GM12865 (cell line): ENCODE results near the gene HAAO.

Source experiments
- DNase-seq: peaks from one replicate; pipeline ENCODE4 v3.0.0; 2010; ENCODE audit warnings: low read depth
- H3K4me3 ChIP-seq: 2 replicates; pipeline ENCODE4 v1.5.1; 2011; ENCODE audit warnings: mild to moderate bottlenecking, low read depth, low read length, control low read depth
- TF ChIP-seq, protein P1 (sequence below): IDR thresholded peaks from 2 replicates; pipeline ENCODE4 v1.5.1; 2011; ENCODE audit warnings: low read length, control low read depth, low read depth, inconsistent platforms; ENCODE audit not compliant: insufficient read depth; ENCODE audit errors: missing control alignments

Gene HAAO

DNA sequence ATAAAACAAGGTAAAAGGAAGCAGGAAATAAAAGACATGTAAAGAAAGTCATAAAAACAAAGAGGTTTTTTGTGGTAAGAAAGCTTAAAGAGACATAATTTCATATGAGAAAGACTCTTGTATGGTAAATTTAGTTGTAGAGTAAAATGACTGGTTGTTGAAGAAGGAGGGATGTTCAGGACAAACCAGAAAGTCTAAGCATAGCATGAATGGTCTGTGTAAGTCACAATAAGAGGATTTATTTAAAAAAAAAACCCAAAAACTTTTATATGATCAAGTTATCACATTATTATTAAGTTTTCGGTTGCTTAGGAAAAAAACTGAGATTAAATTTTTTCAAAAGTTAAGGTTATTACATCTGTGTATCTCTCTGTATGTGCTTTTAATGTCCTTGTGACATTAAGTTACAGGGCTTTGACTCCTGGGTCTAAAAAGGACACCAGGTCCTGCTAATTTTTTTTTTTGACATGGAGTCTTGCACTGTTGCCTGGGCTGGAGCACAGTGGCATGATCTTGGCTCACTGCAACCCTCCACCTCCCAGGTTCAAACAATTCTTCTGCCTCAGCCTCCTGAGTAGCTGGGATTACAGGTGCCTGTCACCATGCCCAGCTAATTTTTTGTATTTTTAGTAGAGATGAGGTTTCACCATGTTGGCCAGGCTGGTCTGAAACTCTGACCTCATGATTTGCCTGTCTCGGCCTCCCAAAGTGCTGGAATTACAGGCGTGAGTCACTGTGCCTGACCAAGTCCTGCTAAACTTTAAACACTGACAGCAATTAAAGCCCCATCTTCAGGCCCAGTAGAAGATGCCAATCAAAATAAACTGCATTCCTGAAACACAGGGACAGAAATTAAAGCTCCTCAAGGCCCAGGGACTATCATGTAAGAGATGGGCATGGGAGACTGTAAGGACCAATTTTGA is 14.2 kb downstream of the HAAO start:
- TF ChIP-seq, protein P1, sequence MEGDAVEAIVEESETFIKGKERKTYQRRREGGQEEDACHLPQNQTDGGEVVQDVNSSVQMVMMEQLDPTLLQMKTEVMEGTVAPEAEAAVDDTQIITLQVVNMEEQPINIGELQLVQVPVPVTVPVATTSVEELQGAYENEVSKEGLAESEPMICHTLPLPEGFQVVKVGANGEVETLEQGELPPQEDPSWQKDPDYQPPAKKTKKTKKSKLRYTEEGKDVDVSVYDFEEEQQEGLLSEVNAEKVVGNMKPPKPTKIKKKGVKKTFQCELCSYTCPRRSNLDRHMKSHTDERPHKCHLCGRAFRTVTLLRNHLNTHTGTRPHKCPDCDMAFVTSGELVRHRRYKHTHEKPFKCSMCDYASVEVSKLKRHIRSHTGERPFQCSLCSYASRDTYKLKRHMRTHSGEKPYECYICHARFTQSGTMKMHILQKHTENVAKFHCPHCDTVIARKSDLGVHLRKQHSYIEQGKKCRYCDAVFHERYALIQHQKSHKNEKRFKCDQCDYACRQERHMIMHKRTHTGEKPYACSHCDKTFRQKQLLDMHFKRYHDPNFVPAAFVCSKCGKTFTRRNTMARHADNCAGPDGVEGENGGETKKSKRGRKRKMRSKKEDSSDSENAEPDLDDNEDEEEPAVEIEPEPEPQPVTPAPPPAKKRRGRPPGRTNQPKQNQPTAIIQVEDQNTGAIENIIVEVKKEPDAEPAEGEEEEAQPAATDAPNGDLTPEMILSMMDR: no peak
- DNase-seq: no peak
- no peak overlapping the region for H3K4me3 ChIP-seq

DNA sequence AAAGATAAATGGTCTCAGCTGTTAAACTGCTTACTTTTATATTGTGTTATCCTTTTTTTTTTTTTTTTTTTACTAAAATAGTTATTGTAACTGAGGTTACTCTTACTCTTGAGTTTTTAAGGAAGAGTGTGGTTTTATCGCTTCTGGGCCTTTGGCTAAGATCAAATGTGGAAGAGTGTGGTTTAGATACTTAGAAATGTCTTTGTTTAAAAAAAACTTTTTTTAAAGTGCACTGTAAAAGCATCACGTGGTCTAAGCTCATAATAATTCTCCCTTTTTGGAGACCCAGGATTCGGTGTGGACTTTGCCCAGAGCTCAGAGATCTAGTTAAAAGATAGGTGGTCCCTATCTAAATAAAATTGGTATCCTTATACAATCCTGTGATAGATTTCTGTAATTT is 16.6 kb downstream of the HAAO start:
- peak overlapping the region; percentile 31 for H3K4me3 ChIP-seq
- TF ChIP-seq, protein P1: no peak
- DNase-seq: no peak

DNA sequence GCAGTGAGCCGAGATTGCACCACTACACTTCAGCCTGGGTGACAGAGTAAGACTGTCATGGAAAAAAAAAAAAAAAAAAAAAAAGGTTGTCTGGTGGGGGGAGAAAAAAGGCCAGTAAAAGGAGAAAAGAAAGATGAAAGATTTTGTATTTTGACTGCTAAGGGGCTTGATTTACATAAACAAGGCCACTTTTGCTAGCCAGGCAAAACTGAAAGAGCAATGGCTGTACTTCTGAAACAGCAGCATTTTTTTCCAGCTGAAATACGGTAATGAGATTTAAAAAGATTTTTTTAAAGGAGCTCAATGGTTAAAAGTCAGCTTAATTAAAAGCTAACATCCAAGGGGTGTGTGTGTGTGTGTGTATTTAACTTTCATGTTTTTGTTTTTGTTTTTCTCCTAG is 17.2 kb downstream of the HAAO start:
- peak; percentile 71 for DNase-seq
- TF ChIP-seq, protein P1: no peak
- peak overlapping the region; percentile 31 for H3K4me3 ChIP-seq

DNA sequence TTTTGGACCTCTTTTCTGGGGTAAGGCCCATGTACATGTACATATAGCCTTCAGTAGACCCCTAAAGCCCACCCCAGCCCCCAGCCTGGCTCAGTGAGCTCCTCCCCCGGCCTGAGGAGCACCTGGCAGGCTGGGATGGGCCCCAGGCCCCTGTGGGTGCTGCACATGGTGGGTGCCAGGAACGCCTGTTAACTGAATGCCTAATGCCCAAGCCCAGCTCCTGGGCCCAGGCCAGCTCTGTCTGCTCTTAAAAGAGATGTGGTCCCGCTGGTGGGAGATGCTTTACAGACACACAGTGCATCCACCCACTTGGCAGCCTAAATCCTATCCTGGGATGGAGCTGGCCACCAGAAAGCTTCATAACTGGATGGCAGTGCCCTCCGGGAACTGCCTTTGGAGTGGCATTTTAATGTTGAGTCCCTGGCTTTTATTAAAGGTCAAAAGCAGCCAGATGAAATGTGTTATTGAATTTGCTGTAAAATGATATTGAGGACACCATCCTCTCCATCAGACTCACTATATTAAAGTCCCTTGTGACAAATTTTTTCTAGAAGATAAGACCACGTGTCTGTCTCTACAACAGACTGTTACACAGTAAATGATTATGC is 20.7 kb downstream of the HAAO start:
- TF ChIP-seq, protein P1: no peak
- no peak overlapping the region for H3K4me3 ChIP-seq
- DNase-seq: no peak

DNA sequence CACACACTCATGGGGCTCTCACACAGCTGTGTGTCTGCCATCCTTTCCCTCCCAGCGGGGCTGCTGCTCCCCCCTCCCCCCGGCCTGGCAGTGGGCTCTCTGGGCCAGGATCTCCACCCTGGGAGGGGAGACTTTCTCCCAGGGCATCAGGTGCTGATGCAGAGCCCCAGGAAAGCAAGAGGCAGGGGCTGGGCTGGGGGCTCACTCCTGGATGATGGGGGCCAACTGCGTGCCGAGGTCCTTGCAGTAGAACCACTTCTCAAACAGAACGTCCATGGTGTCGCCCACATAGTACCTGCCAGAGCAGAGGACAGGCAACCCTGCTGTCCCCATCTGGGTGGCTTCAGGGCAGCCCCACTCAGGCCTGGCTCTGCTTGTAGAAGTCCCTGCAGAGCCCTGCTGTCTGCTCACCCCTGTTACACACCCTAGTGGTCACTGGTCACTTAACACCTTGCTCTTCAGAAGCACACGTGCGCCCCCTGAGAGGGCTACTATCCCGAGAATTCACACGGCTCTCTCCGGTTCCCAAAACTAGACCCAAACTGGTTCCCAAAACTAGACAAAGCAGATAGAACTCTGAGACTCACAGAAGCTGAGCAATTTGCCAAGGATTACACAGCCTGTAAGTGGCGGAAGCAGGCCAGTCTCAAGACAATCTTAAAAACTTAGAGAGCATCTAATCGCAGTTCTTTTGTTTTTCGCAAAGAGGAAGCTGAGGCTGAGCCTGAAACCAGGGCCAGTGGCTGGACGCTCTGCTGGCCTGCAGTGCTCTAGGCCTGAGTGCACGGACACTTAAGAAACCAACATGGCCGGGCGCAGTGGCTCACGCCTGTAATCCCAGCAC is 21.9 kb downstream of the HAAO start:
- TF ChIP-seq, protein P1: peak; percentile 67
- H3K4me3 ChIP-seq: no peak overlapping the region
- DNase-seq: peak; percentile 86

DNA sequence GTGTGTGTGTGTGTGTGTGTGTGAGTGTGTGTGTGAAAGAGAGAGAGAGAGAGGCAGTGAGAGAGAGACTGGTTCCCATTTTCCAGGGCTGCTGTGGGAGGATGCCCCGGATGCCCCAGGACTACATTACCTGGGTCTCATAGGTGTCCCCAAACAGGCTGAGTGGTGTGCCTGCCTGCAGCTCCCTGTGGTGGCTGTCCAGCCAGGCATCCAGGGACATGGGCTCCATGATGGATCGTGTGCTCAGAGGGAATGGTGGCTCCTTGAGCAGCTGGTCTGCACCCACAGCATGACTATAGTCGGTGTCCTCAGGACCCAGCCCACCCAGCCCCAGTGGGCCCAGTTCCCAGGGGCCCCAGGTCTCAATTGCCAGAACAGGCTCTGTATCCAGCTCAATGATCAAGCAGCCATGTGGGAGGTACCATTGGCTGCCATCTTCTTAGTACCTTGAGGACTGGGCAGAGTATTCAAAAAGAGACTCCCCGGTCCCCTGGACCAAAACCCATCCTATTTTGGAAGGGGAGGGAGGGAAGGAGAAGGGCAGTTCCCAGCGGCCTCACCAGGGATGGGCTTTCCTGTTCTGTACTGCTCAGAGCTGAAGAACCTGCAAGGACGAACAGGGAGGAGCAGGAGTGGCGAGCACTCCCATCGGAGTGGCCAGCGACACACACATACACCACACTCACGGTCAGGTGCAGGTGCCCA is 22.6 kb downstream of the HAAO start:
- H3K4me3 ChIP-seq: no peak overlapping the region
- TF ChIP-seq, protein P1: no peak
- DNase-seq: no peak
